NCI-H2196 (cell line): ENCODE measurements around the gene SNRNP70.
"Not testable (repeated sequence)": the region's sequence is repeated elsewhere in the genome, so short reads cannot be mapped to it uniquely, and the experiment has no call there.

ENCODE experiments used
- DNase-seq: peaks from one replicate; lab custom pipeline; 2025; ENCODE audit not compliant: unreplicated experiment; lab: John Stamatoyannopoulos, UW

Gene SNRNP70, protein sequence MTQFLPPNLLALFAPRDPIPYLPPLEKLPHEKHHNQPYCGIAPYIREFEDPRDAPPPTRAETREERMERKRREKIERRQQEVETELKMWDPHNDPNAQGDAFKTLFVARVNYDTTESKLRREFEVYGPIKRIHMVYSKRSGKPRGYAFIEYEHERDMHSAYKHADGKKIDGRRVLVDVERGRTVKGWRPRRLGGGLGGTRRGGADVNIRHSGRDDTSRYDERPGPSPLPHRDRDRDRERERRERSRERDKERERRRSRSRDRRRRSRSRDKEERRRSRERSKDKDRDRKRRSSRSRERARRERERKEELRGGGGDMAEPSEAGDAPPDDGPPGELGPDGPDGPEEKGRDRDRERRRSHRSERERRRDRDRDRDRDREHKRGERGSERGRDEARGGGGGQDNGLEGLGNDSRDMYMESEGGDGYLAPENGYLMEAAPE

GRCh38 chr19:49085020-49085867 is at the start of gene SNRNP70:
Gene SNRNP70, plus strand, starts transcription at chr19:49085451. Its CDS starts 964 bp downstream, at chr19:49086415.
- peak; percentile 100 for DNase-seq

DNA sequence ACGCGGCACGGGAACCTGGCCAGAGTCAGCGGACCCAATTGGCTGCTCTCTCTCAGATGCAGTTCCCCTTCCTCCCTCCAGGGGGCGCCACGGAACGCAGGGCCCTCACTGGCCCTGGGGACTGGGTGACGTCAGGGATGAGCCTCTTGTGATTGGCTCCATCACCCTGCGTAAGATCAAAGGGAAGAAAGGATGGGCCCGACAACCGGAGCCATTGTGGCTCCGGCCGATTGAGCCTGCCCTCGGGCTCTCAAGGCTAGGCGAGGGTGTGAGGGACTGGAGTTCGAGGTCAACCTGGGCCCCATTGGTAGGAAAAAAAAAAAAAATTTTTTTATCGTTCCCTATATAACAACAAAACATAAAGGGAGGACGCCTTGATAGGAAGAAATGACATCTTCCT is 48.4 kb upstream of the SNRNP70 start, which contains the start of gene CGB1:
Gene CGB1 (minus strand): TSS at position 81 of the 400 bp plus-strand sequence. CDS start 184 bp downstream, outside the sequence.
- DNase-seq = peak; percentile 18

GRCh38 chr19:49038111-49038510 is 47.1 kb upstream of the SNRNP70 start:
- not testable (repeated sequence) for DNase-seq

DNA sequence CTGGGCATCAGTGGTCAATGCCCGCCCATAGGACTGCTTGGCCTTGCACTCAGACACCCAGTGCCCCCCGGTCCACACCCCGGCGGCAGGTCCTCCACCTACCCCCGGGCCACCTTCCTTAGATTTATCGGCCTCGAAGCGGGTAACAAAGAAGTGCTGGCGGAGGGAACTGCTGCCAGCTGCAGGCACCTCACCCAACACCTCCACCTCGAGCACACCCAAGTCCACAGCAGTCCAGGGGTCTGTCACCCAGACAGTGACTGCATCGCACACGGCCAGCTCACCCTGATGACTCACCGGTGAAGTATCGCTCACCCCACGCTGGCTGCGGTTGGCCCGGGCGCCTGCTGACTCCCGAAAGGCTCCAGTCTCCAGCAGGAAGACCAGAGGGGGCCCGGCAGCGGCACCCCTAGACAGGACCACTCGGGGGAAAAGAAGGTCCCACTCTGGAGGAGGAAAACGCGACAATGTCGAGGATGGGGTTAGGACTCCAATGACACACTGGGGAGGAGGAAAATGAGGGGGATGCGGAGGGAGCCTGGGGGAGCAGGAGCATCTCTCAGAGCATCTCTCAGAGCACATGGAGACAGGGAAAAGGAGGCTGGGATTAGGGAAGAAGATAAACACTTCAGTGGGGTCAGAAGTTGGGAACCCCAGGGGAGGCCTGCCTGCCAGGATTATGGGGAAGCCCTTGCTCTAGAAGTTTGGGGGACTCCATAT is 46.5 kb upstream of the SNRNP70 start:
- DNase-seq = not testable (repeated sequence)

DNA sequence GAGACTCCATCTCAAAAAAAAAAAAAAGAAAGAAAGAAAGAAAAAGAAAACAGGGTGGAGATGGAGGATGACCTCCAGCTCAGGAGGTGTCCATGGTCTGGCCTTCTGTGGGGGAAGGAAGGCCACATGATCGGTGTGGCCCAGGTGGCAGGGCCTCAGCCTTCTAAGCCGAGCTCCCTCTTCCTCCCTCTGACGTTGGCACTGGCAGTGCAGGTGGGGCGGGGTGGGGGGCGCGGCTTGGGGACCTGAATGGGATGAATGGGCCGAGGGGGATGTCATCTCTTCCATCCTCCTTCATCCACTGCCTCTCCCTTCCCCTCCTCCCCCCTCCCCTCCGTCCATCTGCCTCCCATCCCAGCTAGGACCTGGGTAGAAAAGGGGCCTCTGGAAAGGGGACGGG is 45.5 kb upstream of the SNRNP70 start:
- not testable (repeated sequence) for DNase-seq

- no peak for DNase-seq
Observed at GRCh38 chr19:49042177-49042576, 43.1 kb upstream of the SNRNP70 start.

GRCh38 chr19:49042666-49043065 is 42.6 kb upstream of the SNRNP70 start:
- DNase-seq = not testable (repeated sequence)

DNA sequence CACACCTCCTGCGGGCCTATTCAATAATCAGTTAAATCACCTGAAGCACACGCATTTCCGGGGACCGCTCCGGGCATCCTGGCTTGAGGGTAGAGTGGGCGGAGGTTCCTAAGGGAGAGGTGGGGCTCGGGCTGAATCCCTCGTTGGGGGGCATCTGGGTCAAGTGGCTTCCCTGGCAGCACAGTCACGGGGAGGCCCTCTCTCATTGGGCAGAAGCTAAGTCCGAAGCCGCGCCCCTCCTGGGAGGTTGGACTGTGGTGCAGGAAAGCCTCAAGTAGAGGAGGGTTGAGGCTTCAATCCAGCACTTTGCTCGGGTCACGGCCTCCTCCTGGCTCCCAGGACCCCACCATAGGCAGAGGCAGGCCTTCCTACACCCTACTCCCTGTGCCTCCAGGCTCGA is 41.7 kb upstream of the SNRNP70 start, which contains the start of gene CGB5:
Gene CGB5 (plus strand): TSS at position 301 of the 400 bp plus-strand sequence. CDS start 362 bp downstream, outside the sequence.
- not testable (repeated sequence) for DNase-seq

DNA sequence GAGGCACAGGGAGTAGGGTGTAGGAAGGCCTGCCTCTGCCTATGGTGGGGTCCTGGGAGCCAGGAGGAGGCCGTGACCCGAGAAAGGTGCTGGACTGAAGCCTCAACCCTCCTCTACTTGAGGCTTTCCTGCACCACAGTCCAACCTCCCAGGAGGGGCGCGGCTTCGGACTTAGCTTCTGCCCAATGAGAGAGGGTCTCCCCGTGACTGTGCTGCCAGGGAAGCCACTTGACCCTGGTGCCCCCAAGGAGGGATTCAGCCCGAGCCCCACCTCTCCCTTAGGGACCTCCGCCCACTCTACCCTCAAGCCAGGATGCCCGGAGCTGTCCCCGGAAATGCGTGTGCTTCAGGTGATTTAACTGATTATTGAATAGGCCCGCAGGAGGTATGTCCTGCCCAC is 36.2 kb upstream of the SNRNP70 start, which contains the start of gene CGB8:
Gene CGB8 (minus strand): TSS at position 101 of the 400 bp plus-strand sequence. CDS start 372 bp downstream, outside the sequence.
- DNase-seq = not testable (repeated sequence)

DNA sequence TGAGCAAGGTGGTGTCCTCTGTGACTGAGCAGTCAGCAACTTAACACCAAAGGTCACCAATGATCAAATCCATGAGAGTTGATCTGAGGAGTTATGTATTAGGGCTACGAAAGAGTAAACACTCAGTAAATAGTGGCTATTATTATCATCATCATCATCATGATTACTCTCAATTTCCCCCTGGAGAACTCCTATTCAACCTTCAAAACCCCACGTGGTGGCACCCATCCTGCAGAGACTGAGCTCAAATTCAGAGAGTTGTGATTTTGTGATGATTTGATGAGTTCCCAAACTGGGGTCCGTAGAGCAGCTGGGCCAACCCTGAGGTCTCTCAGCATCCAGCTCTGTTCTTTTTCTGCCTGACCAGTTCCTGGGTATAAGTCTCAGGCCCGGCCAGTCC is 35.4 kb upstream of the SNRNP70 start:
- DNase-seq = not testable (repeated sequence)

DNA sequence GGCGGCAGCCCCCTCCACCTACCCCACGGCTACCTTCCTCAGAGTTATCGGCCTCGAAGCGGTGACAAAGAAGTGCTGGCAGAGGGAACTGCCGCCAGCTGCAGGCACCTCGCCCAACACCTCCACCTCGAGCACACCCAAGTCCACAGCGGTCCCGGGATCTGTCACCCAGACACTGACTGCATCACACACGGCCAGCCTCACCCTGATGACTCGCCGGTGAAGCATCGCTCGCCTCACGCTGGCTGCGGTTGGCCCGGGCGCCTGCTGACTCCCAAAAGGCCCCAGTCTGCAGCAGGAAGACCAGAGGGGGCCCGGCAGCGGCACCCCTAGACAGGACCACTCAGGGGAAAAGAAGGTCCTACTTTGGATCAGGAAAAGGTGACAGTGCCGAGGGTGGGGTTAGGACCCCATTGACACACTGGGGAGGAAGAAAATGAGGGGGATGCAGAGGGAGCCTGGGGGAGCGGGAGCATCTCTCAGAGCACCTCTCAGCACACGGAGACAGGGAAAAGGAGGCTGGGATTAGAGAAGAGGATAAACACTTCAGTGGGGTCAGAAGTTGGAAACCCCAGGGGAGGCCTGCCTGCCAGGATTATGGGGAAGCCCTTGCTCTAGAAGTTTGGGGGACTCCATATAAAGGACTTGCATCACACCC is 34.7 kb upstream of the SNRNP70 start:
- DNase-seq = not testable (repeated sequence)

- DNase-seq = peak; percentile 59
Observed at GRCh38 chr19:49056101-49056901, 28.9 kb upstream of the SNRNP70 start.

DNA sequence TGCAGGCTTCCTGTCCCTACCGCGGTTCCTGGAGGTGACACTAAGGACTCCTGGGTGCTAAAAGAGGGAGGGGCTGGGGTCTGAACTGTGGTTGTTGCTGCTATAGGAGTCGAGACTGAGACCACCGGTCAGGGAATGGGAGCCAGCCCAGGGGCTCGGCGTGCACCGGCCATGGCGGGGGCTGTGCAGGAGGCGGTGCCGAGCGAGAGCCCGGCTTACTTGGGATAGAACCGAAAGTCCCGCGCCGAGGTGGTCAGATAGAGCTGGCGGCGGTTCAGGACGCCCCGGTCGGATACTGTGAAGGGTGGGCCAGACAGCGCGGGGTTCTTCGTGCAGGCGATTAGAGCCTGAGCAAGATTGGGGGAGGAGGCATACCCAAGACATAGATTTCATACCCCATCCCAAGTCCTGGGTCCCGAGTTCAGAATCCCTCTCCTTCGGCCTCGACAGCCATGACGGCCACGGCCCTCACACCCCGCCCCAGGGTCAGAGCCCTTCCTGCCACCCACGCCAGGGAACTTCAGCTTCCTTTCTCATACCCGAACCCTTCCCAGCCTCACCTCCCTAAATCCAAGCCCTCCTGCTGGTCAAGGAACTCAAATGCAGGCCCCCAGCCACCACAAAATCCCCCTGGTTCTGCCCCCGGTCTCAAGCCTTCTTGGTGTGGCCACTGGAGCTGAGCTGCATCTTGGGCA is 28.2 kb upstream of the SNRNP70 start:
- not testable (repeated sequence) for DNase-seq

GRCh38 chr19:49057636-49058234 is 27.5 kb upstream of the SNRNP70 start, which contains the start of gene CGB7:
Gene CGB7, minus strand, starts transcription at chr19:49057749. Its CDS starts 2,374 bp downstream, at chr19:49055375.
- peak; percentile 44 for DNase-seq

- no peak for DNase-seq
Observed at GRCh38 chr19:49058562-49058961, 26.7 kb upstream of the SNRNP70 start.

DNA sequence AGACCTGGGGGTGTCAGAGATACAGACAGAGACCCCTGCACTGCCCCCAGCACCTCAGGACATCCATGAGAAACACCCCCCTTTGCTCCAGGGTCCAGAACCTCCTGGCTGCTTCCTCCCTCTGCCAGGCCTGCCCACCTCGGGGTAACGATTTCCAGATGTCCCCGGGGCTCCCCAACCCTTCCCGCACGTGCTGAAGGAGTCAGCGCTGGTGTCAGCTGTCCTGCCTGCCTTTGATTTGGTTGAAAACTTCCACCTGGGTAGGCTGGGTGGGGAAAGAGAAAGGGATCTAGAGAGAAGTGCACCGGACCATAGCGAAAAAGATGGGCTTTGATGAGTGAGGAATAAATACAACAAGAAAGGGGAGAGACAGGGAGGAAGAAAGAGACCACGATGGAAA is 26.2 kb upstream of the SNRNP70 start:
- DNase-seq = no peak

DNA sequence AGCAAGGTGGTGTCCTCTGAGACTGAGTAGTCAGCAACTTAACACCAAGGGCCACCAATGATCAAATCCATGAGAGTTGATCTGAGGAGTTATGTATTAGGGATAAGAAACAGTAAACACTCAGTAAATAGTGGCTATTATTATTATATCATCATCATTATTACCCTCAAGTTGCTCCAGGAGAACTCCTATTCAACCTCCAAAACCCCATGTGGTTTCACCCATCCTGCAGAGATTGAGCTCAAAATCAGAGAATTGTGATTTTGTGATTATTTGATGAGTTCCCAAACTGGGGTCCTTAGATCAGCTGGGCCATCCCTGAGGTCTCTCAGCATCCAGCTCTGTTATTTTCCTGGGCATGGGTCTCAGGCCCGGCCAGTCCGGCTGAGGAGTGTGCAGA is 24.3 kb upstream of the SNRNP70 start:
- no peak for DNase-seq

GRCh38 chr19:49061445-49061844 is 23.8 kb upstream of the SNRNP70 start:
- no peak for DNase-seq
